DOHH2 (cell line): ENCODE measurements around the gene FDXR.

Experiments used
- H3F3A ChIP-seq: fragments of 200-600 bp; sonication (generic), shearing (Covaris generic); 2 replicates; pipeline ENCODE4 v1.6.0; 2016; ENCODE audit warnings: antibody characterized with exemption, mild to moderate bottlenecking; ENCODE audit not compliant: control insufficient read depth, insufficient read depth
- H3K27ac ChIP-seq: fragments of 200-600 bp; sonication (generic); 2 replicates; pipeline ENCODE4 v1.5.1; 2014; ENCODE audit warnings: low read depth, mild to moderate bottlenecking, low read length, moderate library complexity
- H3K27me3 ChIP-seq: fragments of 200-600 bp; sonication (generic); 2 replicates; pipeline ENCODE4 v1.6.1; 2014; ENCODE audit warnings: mild to moderate bottlenecking, low read length, mixed read lengths; ENCODE audit not compliant: control insufficient read depth
- H3K36me3 ChIP-seq: fragments of 200-600 bp; sonication (generic); 2 replicates; pipeline ENCODE4 v1.6.1; 2014; ENCODE audit warnings: mild to moderate bottlenecking, low read length, moderate library complexity, mixed read lengths; ENCODE audit not compliant: control insufficient read depth
- H3K4me1 ChIP-seq: fragments of 200-600 bp; sonication (generic); 2 replicates; pipeline ENCODE4 v1.6.1; 2014; ENCODE audit warnings: mild to moderate bottlenecking, low read length, mixed read lengths; ENCODE audit not compliant: control insufficient read depth
- H3K4me2 ChIP-seq: fragments of 200-600 bp; sonication (generic); 2 replicates; pipeline ENCODE4 v1.6.0; 2014; ENCODE audit warnings: mild to moderate bottlenecking, low read length, moderate library complexity
- H3K4me3 ChIP-seq: fragments of 200-600 bp; sonication (generic); 2 replicates; pipeline ENCODE4 v1.5.1; 2014; ENCODE audit warnings: mild to moderate bottlenecking, low read length, mixed read lengths
- H3K79me2 ChIP-seq: fragments of 200-600 bp; sonication (generic); 2 replicates; pipeline ENCODE4 v1.6.1; 2014; ENCODE audit warnings: mild to moderate bottlenecking, low read length, mixed read lengths; ENCODE audit not compliant: control insufficient read depth
- H3K9me2 ChIP-seq: fragments of 200-600 bp; sonication (generic); replicated peaks from 2 replicates; pipeline ENCODE4 v1.6.1; 2014; ENCODE audit warnings: mild to moderate bottlenecking, low read length, mixed read lengths; ENCODE audit not compliant: control insufficient read depth
- H3K9me3 ChIP-seq: fragments of 200-600 bp; sonication (generic); 2 replicates; pipeline ENCODE4 v1.6.1; 2014; ENCODE audit warnings: antibody characterized with exemption, low read length, mixed read lengths; ENCODE audit not compliant: control insufficient read depth, insufficient read depth
- H4K20me1 ChIP-seq: fragments of 200-600 bp; sonication (generic); 2 replicates; pipeline ENCODE4 v1.6.0; 2014; ENCODE audit warnings: low read depth, mild to moderate bottlenecking, antibody characterized with exemption, low read length, moderate library complexity; ENCODE audit not compliant: control insufficient read depth, insufficient read depth
- EZH2phosphoT487 ChIP-seq: fragments of 200-600 bp; sonication (generic); IDR thresholded peaks from 2 replicates; pipeline ENCODE4 v1.6.1; 2017; ENCODE audit warnings: borderline replicate concordance, mild to moderate bottlenecking, antibody characterized with exemption, low read length, moderate library complexity, mixed read lengths
- TF ChIP-seq, protein P1 (sequence below): fragments of 200-600 bp; sonication (generic); IDR thresholded peaks from one replicate; pipeline ENCODE4 v1.5.1; 2014; ENCODE audit warnings: antibody characterized with exemption, mild to moderate bottlenecking, low read depth, low read length; ENCODE audit not compliant: poor library complexity, severe bottlenecking

FDXR gene

DNA sequence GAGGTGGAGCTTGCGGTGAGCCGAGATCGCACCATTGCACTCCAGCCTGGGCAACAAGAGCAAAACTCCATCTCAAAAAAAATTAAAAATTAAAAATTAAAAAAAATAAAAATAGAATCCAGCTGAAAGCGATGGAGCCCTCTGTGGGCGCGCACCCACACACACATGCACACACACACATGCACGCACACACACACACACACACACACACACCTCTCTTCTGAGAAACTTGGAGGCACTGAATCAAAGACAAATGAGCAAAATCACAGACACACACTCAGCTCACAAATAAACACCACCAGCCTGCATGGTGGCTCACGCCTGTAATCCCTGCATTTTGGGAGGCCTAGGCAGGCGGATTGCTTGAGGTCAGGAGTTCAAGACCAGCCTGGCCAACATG is 30.2 kb upstream of the FDXR start:
- no peak for TF ChIP-seq EZH2phosphoT487
- TF ChIP-seq, protein P1, sequence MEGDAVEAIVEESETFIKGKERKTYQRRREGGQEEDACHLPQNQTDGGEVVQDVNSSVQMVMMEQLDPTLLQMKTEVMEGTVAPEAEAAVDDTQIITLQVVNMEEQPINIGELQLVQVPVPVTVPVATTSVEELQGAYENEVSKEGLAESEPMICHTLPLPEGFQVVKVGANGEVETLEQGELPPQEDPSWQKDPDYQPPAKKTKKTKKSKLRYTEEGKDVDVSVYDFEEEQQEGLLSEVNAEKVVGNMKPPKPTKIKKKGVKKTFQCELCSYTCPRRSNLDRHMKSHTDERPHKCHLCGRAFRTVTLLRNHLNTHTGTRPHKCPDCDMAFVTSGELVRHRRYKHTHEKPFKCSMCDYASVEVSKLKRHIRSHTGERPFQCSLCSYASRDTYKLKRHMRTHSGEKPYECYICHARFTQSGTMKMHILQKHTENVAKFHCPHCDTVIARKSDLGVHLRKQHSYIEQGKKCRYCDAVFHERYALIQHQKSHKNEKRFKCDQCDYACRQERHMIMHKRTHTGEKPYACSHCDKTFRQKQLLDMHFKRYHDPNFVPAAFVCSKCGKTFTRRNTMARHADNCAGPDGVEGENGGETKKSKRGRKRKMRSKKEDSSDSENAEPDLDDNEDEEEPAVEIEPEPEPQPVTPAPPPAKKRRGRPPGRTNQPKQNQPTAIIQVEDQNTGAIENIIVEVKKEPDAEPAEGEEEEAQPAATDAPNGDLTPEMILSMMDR, result no peak
- Histone ChIP-seq H3K4me2 (no peak overlapping the region), H3K27me3 (peaks cover 4% of the 10 kb centered on the region; the same call in 1 of the 2 replicates)

DNA sequence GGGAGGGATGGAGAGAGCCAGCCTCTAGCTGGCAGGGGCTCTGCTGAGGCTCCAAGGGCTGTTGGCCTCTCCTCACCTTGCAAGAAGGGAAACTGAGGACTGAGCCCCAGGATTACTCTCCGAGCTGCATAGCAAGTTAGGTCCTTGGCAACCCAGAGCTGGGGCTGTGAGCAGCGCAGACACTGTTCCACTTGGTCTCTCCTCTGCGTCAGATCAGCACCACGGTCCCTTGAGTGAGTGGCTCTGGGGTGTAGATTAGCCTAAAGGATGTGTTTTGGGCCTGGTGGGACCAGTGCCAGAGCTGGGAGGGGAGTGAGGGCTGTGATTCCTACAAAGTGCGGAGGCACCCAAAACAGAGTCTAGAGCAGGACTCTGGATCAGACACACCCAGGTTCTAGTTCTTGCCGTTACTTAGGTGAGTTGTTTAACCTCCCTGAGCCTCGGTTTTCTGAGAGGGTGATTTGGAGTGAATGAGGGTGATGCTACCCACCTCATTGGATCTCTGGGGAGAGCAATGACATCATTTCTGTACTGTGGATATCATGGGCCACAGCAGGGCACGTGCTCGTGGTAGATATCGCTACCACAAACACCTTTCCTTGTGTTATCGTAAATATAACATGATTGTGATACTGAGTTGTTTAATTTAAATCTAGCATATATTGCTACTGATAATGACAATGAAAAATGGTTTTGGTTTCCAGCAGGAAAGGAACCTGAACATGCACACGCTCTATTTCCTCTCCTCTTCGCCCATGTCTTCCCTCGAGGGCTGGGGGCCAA is 28.8 kb upstream of the FDXR start:
- H3K36me3 ChIP-seq, result no peaks in the 10 kb centered on the region
- H3K9me2 ChIP-seq, result no peaks in the 10 kb centered on the region
- H3K4me2 ChIP-seq, result no peak overlapping the region
- H4K20me1 ChIP-seq, result no peaks in the 10 kb centered on the region
- no peaks in the 10 kb centered on the region for H3F3A ChIP-seq
- H3K4me1 ChIP-seq, result no peaks in the 10 kb centered on the region
- H3K4me3 ChIP-seq, result no peak overlapping the region
- TF ChIP-seq EZH2phosphoT487, result no peak
- TF ChIP-seq, protein P1, result no peak
- H3K9me3 ChIP-seq, result no peaks in the 10 kb centered on the region
- H3K79me2 ChIP-seq, result no peaks in the 10 kb centered on the region
- H3K27me3 ChIP-seq, result peaks cover 4% of the 10 kb centered on the region; the same call in 1 of the 2 replicates
- H3K27ac ChIP-seq, result no peak overlapping the region

More for the DNA sequence above, 30.2 kb upstream of the FDXR start:
- Histone ChIP-seq H3F3A (no peaks in the 10 kb centered on the region), H3K36me3 (no peaks in the 10 kb centered on the region), H3K9me3 (no peaks in the 10 kb centered on the region), H3K9me2 (no peaks in the 10 kb centered on the region), H3K4me3 (no peak overlapping the region), H4K20me1 (no peaks in the 10 kb centered on the region), H3K79me2 (no peaks in the 10 kb centered on the region), H3K4me1 (no peaks in the 10 kb centered on the region), H3K27ac (no peak overlapping the region)

GRCh38 chr17:74900208-74900607 is 27.4 kb upstream of the FDXR start:
- Histone ChIP-seq H3K79me2 (no peaks in the 10 kb centered on the region), H3K27me3 (peaks cover 4% of the 10 kb centered on the region; the same call in 1 of the 2 replicates), H3F3A (no peaks in the 10 kb centered on the region), H3K9me2 (no peaks in the 10 kb centered on the region), H3K4me3 (no peak overlapping the region), H3K4me1 (no peaks in the 10 kb centered on the region), H3K9me3 (no peaks in the 10 kb centered on the region), H3K27ac (no peak overlapping the region), H4K20me1 (no peaks in the 10 kb centered on the region), H3K36me3 (no peaks in the 10 kb centered on the region), H3K4me2 (no peak overlapping the region)
- TF ChIP-seq, protein P1, result no peak
- TF ChIP-seq EZH2phosphoT487, result no peak
